ENCODE data around the gene ZBTB7C. TPM values are rescaled to one million over a fixed set of nuclear protein-coding genes. Genes with fewer than 3 reads are reported as not detected.

The ZBTB7C gene
- total RNA-seq, 5 donors from 2014 or later (not counting 1 experiment from before 2014, with no cell fraction given) = 0.06 TPM; not detected in 4

DNA sequence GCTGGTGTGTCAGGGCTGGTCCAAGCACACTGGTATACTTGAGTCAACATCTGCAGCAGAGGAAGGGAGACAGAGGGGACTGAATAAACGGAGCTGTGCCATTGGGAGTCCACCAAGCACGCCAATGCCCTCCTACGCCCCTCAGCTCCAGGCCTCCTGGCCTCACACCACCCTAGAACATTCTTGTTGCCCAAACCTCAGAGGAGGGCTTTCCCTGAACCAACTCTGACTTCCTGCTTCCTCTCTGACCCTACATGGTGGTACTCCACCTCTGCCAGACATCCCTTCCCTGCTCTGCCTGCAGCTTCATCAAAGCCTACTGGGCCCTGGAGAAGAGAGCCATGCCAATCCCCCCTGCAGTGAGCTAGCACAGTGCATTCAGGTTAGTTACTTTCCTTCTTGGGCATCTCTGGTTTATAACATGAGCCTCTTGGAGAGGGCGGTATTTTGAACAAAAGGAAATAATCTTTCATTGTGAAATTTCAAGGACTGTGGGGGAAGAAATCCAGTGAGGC is 54.4 kb downstream of the ZBTB7C start:
- no peak overlapping the region for H3K4me3 Mint-ChIP-seq
- no peaks in the 10 kb centered on the region for H3K4me1 ChIP-seq (ENCODE audit: control insufficient read depth in 1 of 2, extremely low read depth in 1 of 2, insufficient read depth in 2 of 2, low read length in 2 of 2)
- whole genome bisulfite sequencing (ENCODE audit: insufficient coverage) = 66% methylated on average over 4 of the region's 4 CpGs
- H3K27ac Mint-ChIP-seq = no peak overlapping the region
- H3K9me3 Mint-ChIP-seq = no peaks in the 10 kb centered on the region
- DNase-seq (no peak), ATAC-seq (replicated peaks in 1 of 4) (no peak)
- no peaks in the 10 kb centered on the region for H3K36me3 ChIP-seq (ENCODE audit: control insufficient read depth in 2 of 2, extremely low read depth in 1 of 2, insufficient read depth in 1 of 2, low read length in 1 of 2)
- no peak overlapping the region for H3K4me3 ChIP-seq (ENCODE audit: control insufficient read depth in 1 of 2, extremely low read depth in 1 of 2, low read length in 1 of 2)
- no peaks in the 10 kb centered on the region for H3K36me3 Mint-ChIP-seq
- no peaks in the 10 kb centered on the region for H3K9me3 ChIP-seq
- peaks cover 0 to 22% of the 10 kb centered on the region in 2 experiments for H3K27me3 ChIP-seq (replicated peaks in 1 of 2; ENCODE audit: control insufficient read depth in 2 of 2, extremely low read depth in 1 of 2, insufficient read depth in 2 of 2, low read length in 1 of 2)
- H3K4me1 Mint-ChIP-seq = no peaks in the 10 kb centered on the region
- ChIA-PET CTCF (interaction anchor here in 1 of 2 donors (0.7 kb wide), 1 partner anchor 13 kb away, joined by 3 read pairs; no protein-coding TSS in a partner anchor), POLR2A (no interaction called here)
- H3K27ac ChIP-seq (ENCODE audit: low read length) = no peak overlapping the region
- H3K27me3 Mint-ChIP-seq = peaks cover 20 to 23% of the 10 kb centered on the region in 2 donors

DNA sequence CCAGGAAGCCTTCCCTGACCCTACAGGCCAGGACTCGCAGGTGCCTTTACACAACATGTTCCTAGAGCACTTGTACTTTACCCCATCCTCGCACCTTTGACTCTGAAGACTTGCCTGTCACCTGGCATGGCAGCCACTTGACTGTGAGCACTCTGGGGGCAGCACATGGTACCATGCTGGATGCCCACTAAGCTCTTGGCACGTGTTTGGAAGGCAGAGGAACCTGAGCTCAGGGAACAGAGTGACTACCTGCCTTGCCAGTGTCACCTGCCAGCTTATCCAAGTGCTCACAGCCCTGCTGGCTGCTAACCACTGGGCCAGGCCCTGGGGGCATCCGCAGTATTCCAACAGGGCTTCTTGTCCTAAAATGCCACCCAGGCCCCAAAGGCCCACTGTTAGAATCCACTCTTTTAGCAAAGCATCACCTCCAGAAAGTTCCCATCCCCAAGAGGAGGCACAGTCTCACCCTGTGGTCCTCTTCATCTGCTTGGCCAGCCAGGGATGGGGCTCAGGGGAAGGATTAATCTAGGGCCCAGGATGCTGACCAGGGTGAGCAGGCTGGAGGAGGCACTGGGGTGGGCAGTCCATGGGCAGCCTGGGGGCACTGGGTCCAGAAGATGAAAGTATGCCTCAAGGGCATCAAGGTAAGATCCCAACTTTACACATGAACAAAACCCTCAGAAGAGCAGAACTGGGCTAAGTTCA is 57.0 kb downstream of the ZBTB7C start:
- Mint-ChIP-seq H3K27ac (no peak overlapping the region), H3K36me3 (no peaks in the 10 kb centered on the region), H3K4me3 (no peak overlapping the region), H3K27me3 (peaks cover 17 to 24% of the 10 kb centered on the region in 2 donors), H3K4me1 (no peaks in the 10 kb centered on the region), H3K9me3 (no peaks in the 10 kb centered on the region)
- H3K4me3 ChIP-seq (ENCODE audit: control insufficient read depth in 1 of 2, extremely low read depth in 1 of 2, low read length in 1 of 2) = no peak overlapping the region
- ChIA-PET CTCF (no interaction called here), POLR2A (no interaction called here)
- no peaks in the 10 kb centered on the region for H3K4me1 ChIP-seq (ENCODE audit: control insufficient read depth in 1 of 2, extremely low read depth in 1 of 2, insufficient read depth in 2 of 2, low read length in 2 of 2)
- H3K27me3 ChIP-seq (replicated peaks in 1 of 2; ENCODE audit: control insufficient read depth in 2 of 2, extremely low read depth in 1 of 2, insufficient read depth in 2 of 2, low read length in 1 of 2) = peaks cover 0 to 26% of the 10 kb centered on the region in 2 experiments
- H3K27ac ChIP-seq (ENCODE audit: low read length) = no peak overlapping the region
- H3K36me3 ChIP-seq (ENCODE audit: control insufficient read depth in 2 of 2, extremely low read depth in 1 of 2, insufficient read depth in 1 of 2, low read length in 1 of 2) = no peaks in the 10 kb centered on the region
- ATAC-seq (replicated peaks in 1 of 4) = no peak
- H3K9me3 ChIP-seq = no peaks in the 10 kb centered on the region
- no peak for DNase-seq
- WGBS (ENCODE audit: insufficient coverage) = 47% methylated on average over 3 of the region's 4 CpGs

DNA sequence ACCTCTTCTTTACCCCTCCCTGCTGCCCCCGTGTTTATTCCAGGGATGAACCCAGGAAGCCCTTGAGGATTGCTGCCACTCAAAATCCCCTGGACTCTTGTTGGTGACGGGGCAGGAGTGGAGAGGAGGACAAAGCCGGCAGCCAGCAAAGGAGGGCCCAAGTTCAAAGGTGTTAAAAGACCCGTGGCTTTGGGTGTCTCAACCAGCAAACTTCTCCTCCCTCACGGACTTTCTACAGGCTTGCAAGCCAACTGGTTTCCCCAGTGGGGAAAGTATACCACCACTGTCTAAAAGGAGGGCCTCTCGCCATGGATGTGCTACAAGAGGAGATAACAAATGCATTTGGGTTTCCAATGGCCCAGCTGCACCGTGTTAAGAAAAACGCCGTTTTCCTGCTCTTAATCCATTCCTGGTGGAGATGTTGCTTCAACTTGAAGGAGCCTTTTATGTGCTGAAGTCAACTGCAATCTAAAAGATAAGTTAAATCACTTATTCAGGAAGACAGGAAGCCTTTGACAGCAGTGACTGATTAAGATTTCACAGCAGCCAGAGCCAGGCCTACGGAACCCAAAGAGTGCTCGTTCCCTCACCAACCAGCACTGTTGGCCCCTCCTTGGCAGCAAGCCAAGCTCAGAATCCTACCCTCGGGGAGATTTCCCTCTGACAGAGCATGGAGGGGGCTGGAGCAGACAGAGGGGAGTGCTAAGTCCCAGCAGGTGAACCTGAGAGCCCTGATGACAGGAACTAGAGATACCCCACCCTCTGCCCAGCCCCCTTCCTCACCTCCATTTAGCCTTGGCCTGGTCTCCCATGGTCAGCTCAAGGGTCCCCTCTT is 57.8 kb downstream of the ZBTB7C start:
- no peaks in the 10 kb centered on the region for H3K9me3 Mint-ChIP-seq
- POLR2A ChIA-PET = no interaction called here
- Histone ChIP-seq H3K4me1 (ENCODE audit: control insufficient read depth in 1 of 2, extremely low read depth in 1 of 2, insufficient read depth in 2 of 2, low read length in 2 of 2) (no peaks in the 10 kb centered on the region), H3K4me3 (ENCODE audit: control insufficient read depth in 1 of 2, extremely low read depth in 1 of 2, low read length in 1 of 2) (no peak overlapping the region), H3K27me3 (replicated peaks in 1 of 2; ENCODE audit: control insufficient read depth in 2 of 2, extremely low read depth in 1 of 2, insufficient read depth in 2 of 2, low read length in 1 of 2) (peaks cover 0 to 27% of the 10 kb centered on the region in 2 experiments), H3K36me3 (ENCODE audit: control insufficient read depth in 2 of 2, extremely low read depth in 1 of 2, insufficient read depth in 1 of 2, low read length in 1 of 2) (no peaks in the 10 kb centered on the region), H3K27ac (ENCODE audit: low read length) (no peak overlapping the region), H3K9me3 (no peaks in the 10 kb centered on the region)
- peaks cover 12 to 21% of the 10 kb centered on the region in 2 donors for H3K27me3 Mint-ChIP-seq
- H3K36me3 Mint-ChIP-seq = no peaks in the 10 kb centered on the region
- H3K4me1 Mint-ChIP-seq = no peaks in the 10 kb centered on the region
- CTCF ChIA-PET = no interaction called here
- DNase-seq (no peak), ATAC-seq (replicated peaks in 1 of 4) (no peak)
- no peak overlapping the region for H3K4me3 Mint-ChIP-seq
- WGBS (ENCODE audit: insufficient coverage) = 50% methylated on average over 2 of the region's 12 CpGs
- H3K27ac Mint-ChIP-seq = no peak overlapping the region

DNA sequence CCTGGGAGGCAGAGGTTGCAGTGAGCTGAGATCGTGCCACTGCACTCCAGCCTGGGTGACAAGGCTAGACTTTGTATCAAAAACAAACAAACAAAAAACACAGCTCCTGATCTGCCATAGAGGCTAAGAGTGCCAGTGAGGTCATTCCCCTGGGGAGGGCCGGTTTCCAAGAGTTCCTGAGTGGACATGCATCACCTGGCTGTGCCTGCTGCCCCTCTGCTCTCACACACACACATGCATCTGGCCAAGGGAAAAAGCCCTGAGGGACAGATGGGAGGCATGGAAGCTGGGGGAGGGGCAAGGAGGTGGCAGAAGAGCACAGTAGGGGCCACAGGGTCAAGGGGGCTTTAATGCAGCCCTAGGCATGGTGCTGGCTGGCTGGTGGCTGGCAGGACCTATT is 60.4 kb downstream of the ZBTB7C start:
- Histone ChIP-seq H3K36me3 (ENCODE audit: control insufficient read depth in 2 of 2, extremely low read depth in 1 of 2, insufficient read depth in 1 of 2, low read length in 1 of 2) (no peaks in the 10 kb centered on the region), H3K9me3 (no peaks in the 10 kb centered on the region), H3K27ac (ENCODE audit: low read length) (no peak overlapping the region), H3K27me3 (replicated peaks in 1 of 2; ENCODE audit: control insufficient read depth in 2 of 2, extremely low read depth in 1 of 2, insufficient read depth in 2 of 2, low read length in 1 of 2) (peaks cover 0 to 14% of the 10 kb centered on the region in 2 experiments), H3K4me3 (ENCODE audit: control insufficient read depth in 1 of 2, extremely low read depth in 1 of 2, low read length in 1 of 2) (no peak overlapping the region), H3K4me1 (ENCODE audit: control insufficient read depth in 1 of 2, extremely low read depth in 1 of 2, insufficient read depth in 2 of 2, low read length in 2 of 2) (no peaks in the 10 kb centered on the region)
- ChIA-PET POLR2A (no interaction called here), CTCF (no interaction called here)
- H3K27me3 Mint-ChIP-seq = peaks cover 0 to 19% of the 10 kb centered on the region in 2 donors
- no peaks in the 10 kb centered on the region for H3K9me3 Mint-ChIP-seq
- H3K4me3 Mint-ChIP-seq = no peak overlapping the region
- H3K27ac Mint-ChIP-seq = no peak overlapping the region
- H3K4me1 Mint-ChIP-seq = no peaks in the 10 kb centered on the region
- ATAC-seq (replicated peaks in 1 of 4) = no peak
- DNase-seq = no peak
- no peaks in the 10 kb centered on the region for H3K36me3 Mint-ChIP-seq
- no CpG with 5 or more reads among the region's 2 CpGs for WGBS (ENCODE audit: insufficient coverage)

DNA sequence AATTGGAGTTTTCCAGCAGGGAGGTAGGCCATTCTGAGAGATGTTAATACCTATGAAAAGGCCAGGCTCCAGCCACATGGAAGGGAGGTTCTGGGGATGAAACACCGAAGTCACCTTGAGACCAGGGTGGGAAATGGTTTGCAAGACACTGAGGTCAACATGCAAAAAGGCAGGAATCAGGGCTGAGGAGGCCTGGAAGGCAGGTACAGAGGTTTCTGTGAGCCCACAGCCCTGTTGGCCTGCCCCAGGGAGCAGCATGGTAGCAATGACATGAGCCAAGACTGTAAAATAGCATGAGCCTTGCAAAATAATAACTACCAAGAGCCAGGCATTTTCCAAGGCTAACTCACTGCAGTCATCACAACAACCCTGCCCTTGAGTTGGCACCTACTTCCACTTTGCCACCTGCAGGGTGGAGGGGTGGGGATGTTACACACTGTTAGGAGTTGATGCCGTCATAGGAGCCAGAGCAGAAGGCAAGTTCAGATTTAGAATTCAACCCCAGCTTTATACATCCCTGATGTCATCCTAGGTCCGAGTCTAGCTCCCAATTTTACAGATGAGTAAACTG is 61.3 kb downstream of the ZBTB7C start:
- no peak for DNase-seq
- Mint-ChIP-seq H3K4me3 (no peak overlapping the region), H3K4me1 (no peaks in the 10 kb centered on the region), H3K36me3 (no peaks in the 10 kb centered on the region), H3K27ac (no peak overlapping the region), H3K9me3 (no peaks in the 10 kb centered on the region), H3K27me3 (peaks cover 1 to 19% of the 10 kb centered on the region in 2 donors)
- WGBS (ENCODE audit: insufficient coverage) = 83% methylated on average over 2 of the region's 3 CpGs
- Histone ChIP-seq H3K9me3 (no peaks in the 10 kb centered on the region), H3K36me3 (ENCODE audit: control insufficient read depth in 2 of 2, extremely low read depth in 1 of 2, insufficient read depth in 1 of 2, low read length in 1 of 2) (no peaks in the 10 kb centered on the region), H3K27ac (ENCODE audit: low read length) (no peak overlapping the region), H3K4me3 (ENCODE audit: control insufficient read depth in 1 of 2, extremely low read depth in 1 of 2, low read length in 1 of 2) (no peak overlapping the region), H3K27me3 (replicated peaks in 1 of 2; ENCODE audit: control insufficient read depth in 2 of 2, extremely low read depth in 1 of 2, insufficient read depth in 2 of 2, low read length in 1 of 2) (peaks cover 0 to 18% of the 10 kb centered on the region in 2 experiments), H3K4me1 (ENCODE audit: control insufficient read depth in 1 of 2, extremely low read depth in 1 of 2, insufficient read depth in 2 of 2, low read length in 2 of 2) (no peaks in the 10 kb centered on the region)
- ChIA-PET CTCF (no interaction called here), POLR2A (no interaction called here)
- ATAC-seq (replicated peaks in 1 of 4) = no peak

DNA sequence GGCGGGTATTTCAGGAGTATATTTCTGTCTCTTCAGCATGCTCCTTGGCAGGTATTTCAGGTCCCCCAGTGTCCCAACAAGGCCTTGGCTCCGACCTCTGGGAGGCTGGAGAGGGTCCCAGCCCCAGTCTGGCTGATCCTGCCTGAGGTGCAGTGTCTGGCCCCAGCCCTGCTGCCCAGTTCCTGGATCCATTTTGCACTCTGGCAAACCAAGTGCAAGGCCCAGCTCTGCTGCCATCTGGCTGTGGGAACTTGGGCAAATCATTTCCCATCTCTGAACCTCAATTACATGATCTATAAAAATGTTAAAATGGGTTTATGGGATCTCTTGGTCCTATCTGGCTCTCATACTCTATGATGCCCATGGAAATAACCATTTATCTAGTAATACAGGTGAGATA is 63.6 kb downstream of the ZBTB7C start:
- H3K36me3 Mint-ChIP-seq = no peaks in the 10 kb centered on the region
- H3K4me3 ChIP-seq (ENCODE audit: control insufficient read depth in 1 of 2, extremely low read depth in 1 of 2, low read length in 1 of 2) = no peak overlapping the region
- DNase-seq = no peak
- no peaks in the 10 kb centered on the region for H3K36me3 ChIP-seq (ENCODE audit: control insufficient read depth in 2 of 2, extremely low read depth in 1 of 2, insufficient read depth in 1 of 2, low read length in 1 of 2)
- no peak overlapping the region for H3K27ac Mint-ChIP-seq
- no peak overlapping the region for H3K4me3 Mint-ChIP-seq
- ChIA-PET POLR2A (no interaction called here), CTCF (no interaction called here)
- WGBS (ENCODE audit: insufficient coverage) = 67% methylated on average over 2 of the region's 2 CpGs
- H3K9me3 ChIP-seq = no peaks in the 10 kb centered on the region
- no peak overlapping the region for H3K27ac ChIP-seq (ENCODE audit: low read length)
- peaks cover 0 to 16% of the 10 kb centered on the region in 2 experiments for H3K27me3 ChIP-seq (replicated peaks in 1 of 2; ENCODE audit: control insufficient read depth in 2 of 2, extremely low read depth in 1 of 2, insufficient read depth in 2 of 2, low read length in 1 of 2)
- H3K9me3 Mint-ChIP-seq = no peaks in the 10 kb centered on the region
- no peaks in the 10 kb centered on the region for H3K4me1 ChIP-seq (ENCODE audit: control insufficient read depth in 1 of 2, extremely low read depth in 1 of 2, insufficient read depth in 2 of 2, low read length in 2 of 2)
- H3K4me1 Mint-ChIP-seq = no peaks in the 10 kb centered on the region
- no peak for ATAC-seq (replicated peaks in 1 of 4)
- peaks cover 1 to 14% of the 10 kb centered on the region in 2 donors for H3K27me3 Mint-ChIP-seq
